ENCODE results near the gene ARHGAP6.

GRCh38 chrX:11424903-11425674, 240.6 kb downstream of the ARHGAP6 start:
- no peak for TF ChIP-seq POLR2A (IDR thresholded peaks at IDR 0.05)
- no peak for TF ChIP-seq CTCF (IDR thresholded peaks at IDR 0.05)

Data from lower leg skin (tissue), 3 donors.